HG02884 (cell line): ENCODE data around the gene KLHL36.

Experiments
- ATAC-seq: cut with Tn5 transposase; IDR thresholded peaks from one replicate; pipeline ENCODE4 v1.9.1; 2021; ENCODE audit warnings: mild to moderate bottlenecking, moderate library complexity; ENCODE audit not compliant: unreplicated experiment

Gene KLHL36

DNA sequence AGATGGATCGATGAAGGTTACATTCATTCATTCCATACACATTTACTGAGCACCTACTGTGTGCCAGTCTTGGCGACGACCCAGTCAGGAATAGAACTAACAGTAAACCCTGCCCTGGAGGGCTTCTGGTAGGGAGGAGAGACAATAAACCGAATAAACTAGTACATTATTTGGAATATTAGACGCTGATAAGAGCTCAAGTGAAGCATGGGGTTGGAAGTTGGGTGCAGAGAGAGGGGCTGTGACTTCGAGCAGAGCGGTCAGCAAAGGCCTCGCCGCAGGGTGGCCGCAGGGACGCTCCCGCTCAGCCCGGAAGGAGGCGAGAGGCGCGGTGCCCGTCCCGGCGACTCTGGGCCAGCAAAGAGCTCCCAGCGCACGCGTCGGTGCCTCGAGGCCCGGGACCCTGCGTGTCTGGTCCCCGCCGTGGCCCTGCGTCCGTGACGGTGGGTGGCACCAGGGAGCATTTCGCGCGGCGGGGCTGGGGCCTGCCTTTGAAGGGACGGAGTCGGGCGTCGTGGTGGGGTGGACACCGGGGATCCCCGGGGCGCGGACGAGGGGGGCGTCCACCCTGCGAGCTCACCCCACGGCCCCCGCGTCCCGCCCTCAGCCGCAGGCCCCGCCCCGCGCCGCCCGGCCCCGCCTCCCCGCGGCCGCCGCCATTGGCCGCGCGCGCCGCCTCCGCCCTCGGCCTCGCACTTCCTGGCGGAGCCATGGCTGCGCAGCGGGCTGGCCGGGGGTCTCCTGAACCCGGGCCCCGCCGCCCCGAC lies at the start of gene KLHL36:
Gene KLHL36 (plus strand): TSS at position 684 of the 767 bp plus-strand sequence. CDS start 2,357 bp downstream, outside the sequence.
- ATAC-seq = peak; percentile 73

DNA sequence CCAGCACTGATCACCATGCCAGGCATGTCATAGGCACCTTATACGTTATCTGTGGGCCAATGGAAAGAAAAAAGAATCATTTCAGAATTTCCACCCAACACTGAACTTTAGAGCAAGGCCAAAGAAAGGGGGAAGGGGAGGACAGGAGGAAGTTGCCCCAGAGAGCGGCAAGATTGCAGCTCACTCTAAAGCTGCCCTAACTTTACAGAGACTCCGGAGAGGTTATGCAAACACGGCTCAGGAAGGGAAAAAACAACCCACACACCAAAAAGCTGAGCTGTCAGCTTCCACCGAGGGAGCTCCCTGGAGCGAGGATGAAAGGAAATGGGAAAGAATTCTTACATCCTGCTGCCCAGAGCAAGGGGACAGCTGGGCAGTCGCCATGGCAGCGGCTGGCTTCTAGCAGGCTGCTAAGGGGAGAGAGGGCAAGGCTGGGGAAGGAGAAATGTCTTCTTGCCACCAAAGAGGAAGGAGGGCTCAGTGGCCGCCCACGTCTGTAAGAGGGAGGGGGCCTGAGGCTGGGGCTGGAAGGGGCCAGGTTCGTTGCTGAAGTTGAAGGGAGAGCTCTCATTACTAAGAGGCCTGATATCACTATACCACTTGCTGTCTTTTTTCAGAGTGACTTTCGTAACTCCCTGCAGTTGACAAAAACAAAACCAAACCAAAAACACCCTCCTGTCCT lies 48.6 kb upstream of the KLHL36 start:
- no peak for ATAC-seq

DNA sequence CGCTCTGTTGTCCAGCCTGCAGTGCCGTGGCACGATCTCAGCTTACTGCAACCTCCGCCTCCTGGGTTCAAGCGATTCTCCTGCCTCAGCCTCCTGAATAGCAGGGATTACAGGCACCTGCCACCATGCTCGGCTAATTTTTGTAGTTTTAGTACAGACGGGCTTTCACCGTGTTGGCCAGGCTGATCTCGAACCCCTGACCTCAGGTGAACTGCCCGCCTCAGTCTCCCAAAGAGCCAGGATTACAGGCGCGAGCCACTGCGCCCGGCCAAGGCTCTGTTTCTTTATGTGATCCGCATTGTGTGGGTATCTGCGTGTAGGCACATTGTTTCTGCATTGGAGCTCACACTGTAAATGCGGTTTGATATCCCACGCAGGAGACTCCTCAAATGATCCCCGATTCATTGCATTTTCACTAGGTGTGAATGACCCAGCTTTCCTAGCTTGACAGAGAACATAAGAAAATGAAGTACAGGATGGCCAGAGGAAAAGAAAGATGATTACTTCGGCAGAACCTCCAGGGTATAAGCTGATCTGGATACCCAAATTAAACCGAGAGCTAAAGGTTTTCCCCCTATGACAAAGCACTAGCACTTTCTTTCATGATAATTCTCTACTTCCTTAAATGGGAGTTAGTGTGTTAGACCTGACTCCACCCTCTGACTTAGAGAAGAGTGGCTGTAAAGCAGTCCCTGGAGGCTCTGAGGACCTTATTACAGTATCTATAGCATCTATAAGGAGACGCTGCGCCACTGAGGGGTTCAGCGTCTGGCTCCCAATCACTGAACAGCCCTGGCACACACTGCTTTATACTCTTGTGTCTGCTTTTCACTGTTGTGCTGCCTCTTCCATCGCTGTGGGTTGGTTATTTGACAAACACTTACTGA lies 47.7 kb upstream of the KLHL36 start:
- ATAC-seq = peak; percentile 49

DNA sequence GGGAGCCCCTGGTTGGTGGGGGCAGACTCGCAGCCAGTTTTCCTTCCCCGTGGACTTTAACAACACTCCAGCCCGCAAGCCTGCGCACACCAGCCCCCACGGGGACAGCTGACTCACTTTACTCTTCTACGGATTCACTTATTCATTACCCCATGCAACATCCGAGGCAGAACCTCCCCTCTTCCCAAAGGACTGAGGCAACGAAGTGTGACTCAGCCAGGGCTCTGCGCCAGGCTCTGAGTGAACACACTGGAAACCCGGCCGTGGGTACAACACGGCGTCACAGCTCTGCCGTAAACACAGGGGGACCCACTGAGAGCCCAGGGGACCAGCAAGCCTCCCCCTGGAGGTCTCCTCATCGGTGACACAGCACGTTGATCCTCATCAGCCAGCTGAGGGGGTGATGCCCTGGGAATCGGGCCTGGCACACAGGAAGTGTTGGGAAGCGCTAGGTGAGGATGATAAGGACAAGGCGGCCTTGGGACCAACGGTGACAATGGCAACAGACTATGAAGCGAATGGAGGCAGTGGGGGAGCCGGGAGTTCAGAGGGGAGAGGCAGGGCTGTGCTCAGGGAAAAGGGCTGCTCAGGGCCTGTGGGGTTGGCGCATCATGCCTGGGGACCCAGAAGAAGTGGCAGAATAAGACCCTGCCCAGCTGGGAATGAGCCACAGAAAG lies 45.0 kb upstream of the KLHL36 start:
- no peak for ATAC-seq

DNA sequence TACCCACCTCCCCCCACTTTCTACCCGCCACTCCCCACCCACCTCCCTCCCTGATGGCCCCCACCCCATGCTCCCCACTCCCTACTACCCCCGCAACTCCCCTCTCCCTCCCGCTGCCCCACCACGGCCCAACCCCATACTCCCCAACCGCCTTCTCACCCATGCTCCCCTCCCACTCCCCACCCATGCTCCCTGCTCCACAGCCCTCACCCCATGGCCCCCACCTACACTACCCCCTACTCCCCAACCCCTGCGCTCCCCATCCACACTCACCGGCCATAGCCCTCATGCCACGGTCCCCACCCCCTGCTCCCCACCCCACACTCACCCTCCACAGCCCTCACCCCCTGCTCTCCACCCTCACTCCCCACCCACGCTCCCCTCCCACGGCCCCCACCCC lies 44.4 kb upstream of the KLHL36 start:
- no peak for ATAC-seq

DNA sequence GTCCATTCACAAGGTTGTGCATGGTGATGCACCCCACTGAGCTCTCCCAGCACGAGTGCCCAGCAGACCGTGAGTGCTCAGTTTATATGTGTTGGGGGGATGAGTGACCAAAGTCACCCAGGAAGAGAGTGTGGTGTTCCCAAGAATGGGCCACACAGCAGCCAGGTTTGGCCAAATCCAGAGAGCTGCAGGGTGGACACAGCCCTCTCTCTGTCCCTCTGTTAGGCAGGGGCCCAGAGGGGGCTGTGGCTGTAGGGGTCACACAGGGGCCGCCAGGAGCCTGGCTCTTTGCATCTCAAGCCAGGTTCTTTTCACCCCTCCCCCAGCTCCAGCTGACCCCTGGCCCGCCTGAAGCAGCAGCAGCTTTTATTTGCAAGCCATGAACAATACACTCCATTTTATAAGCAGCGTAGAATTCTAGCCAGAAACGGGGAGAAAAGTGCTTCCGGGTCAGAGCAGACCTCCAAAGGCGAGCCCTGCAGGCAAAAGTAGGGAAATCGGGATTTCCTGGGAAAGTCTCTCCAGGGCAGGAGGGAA lies 43.8 kb upstream of the KLHL36 start:
- ATAC-seq = no peak

DNA sequence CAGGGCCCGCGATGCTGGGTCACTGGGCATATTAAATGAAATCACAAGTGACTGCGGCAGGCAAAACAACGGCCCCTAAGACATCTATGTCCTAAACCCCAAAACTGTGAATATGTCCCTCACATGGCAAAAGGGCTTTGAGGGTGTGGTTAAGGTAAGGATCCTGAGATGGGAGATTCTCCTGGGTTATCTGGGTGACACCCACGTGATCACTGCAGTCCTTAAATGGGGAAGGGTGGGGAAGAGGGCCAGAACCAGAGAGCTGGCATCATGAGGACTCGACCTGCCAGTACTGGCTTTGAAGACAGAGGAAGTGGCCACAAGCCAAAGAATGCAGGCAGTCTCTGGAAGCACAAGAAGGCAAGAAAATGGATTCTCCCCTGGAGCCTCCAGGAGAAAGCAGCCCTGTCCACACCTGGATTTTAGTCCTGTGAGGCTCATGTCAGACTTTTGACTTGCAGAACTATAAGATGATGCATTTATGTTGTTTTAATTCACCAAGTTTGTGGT lies 42.9 kb upstream of the KLHL36 start:
- no peak for ATAC-seq

DNA sequence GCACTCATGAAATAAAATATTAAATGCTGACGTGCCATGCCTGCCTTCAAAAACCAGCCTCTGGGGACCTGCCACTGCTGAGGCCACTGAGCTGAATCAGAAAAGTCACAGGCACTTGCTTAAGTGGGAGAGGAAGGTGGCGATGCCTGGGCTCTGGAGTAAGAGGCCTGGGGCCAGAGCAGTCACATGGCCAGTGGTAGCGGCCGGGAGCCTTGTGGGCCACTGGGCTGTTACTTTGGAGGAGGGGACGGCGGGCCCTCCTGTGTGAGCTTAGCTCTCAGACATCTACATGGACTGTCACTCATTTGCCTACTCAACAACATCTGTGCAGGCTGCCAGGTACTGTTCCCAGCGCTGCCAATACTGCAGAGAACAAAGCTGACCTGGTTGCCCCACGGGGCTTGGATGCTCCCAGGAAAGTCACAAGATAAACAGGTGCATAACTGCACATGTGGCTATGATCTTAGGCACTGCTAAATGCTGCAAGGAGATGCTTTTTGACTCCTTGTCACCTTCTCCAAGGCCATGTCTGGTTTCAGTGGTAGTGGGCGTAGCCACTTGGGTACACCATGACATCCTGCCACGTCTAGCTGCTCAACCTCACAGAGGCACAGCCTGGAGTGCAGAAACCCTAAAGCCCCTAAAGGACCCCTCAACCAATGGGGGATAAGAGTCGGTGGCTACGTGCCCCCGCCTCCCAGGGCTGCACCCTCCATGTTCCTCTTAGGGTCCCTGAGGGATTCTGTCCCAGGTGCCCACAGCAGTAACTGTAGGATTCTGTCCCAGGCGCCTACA lies 42.0 kb upstream of the KLHL36 start:
- no peak for ATAC-seq

DNA sequence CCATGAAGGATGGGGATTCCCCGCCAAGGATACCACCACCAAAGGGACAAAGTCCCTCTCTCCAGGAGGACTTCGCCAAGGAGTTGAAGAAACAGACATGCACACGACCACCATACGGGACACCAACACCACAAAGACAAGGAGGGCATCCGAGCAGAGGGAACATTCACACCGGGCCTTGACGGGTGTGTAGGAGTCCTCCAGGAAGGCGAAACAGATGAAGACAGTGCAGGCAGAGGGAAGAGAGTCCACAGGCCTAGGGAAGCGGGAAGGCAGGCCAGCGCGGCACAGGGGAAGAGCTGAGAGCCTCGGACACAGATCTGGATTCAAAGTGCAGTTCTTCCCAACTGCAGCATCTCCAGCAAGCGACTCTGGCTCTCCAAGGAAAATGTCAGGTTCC lies 41.2 kb upstream of the KLHL36 start:
- no peak for ATAC-seq

DNA sequence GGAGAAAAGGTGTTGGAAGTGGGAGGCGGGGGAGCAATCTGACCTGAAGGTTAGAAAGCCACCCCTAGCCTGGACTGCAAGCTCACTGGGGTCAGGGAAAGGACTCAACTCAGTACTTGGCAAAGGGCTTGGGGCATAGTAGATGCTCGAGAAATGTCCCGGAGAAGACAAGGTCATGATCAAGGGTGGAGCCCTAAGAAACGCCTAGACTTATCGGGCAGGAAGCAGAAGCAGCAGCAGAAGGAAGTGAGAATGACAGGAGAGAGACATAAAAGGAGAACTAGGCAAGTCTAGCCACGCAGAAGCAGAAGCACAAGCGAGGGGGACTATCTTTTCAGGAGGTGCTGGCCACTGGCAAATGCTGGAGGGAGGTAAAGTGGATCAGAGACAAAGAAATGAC lies 40.6 kb upstream of the KLHL36 start:
- ATAC-seq = peak; percentile 67

DNA sequence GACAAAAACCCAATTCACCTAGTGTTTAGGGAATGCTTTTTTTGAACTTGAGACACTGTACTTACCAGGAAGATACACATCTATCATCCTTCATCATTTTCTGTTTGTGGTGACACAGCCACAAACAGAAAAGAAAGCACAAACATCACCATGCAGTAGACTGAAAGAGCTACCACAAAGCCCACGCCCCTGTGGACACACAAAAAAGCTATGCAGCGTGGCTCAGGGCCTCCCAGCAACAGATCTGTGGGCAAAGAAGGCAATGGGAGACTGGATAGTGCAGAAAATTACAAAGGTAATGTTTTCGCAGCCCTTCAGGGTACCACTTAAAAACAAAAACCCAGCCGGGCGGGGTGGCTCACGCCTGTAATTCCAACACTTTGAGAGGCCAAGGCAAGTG lies 40.0 kb upstream of the KLHL36 start:
- no peak for ATAC-seq

DNA sequence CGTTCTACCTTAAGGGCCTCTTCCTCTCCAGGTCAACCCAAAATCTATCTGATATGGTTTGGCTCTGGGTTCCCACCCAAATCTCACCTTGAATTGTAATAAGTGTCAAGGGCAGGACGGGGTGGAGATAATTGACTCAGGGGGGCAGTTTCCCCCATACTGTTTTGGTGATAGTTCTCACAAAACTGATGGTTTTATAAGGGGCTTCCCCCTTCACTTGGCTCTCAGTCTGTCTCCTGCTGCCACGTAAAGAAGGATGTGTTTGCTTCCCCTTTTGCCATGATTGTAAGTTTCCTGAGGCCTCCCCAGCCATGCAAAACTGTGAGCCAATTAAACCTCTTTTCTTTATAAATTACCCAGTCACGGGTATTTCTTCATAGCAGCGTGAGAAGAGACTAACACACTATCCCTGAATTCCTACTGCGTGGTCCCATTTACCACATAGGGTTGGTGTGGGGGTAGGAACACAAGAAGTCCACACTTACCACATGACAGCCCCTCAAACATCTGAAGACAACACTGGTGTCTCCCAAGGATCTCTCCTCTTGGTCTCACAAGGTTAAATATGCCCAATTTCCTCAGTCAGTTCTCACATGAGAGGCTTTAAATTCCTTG lies 38.6 kb upstream of the KLHL36 start:
- ATAC-seq = no peak

DNA sequence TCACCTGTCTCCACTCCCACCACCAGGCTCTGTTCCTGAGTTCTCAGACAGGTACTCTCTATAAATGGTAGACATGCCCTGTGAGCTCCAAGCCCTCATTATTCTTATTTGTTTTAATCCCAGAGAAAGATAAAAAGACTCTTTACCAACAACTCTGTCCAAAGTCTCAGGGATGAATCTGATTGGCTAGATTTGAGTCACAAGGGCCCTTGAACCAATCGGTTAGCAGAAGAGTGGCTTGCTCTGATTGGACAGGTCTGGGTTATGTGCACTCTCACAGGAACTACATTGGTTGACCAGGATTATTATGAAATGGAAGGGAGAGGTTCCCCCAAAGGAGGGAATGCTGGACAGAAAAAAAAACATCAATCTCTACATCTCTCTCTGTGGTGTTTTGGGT lies 37.9 kb upstream of the KLHL36 start:
- no peak for ATAC-seq

DNA sequence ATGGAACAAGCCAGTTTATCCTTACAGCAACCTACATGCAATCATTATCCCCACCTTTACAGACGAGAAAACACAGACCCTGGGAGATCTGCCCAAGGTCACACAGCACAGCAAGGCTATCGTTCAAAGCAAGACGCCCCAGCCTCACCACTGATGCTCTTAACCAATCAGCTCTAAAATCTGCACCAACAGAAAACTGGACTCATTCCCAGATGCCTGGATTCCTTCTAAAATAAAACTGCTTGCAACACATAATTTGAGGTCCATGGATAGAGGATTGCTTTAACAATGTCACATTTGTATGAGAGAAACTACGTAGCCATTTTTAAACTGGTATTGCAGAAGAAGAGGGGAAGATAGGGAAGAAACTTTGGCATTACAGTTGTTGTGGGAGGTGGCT lies 37.3 kb upstream of the KLHL36 start:
- ATAC-seq = no peak

DNA sequence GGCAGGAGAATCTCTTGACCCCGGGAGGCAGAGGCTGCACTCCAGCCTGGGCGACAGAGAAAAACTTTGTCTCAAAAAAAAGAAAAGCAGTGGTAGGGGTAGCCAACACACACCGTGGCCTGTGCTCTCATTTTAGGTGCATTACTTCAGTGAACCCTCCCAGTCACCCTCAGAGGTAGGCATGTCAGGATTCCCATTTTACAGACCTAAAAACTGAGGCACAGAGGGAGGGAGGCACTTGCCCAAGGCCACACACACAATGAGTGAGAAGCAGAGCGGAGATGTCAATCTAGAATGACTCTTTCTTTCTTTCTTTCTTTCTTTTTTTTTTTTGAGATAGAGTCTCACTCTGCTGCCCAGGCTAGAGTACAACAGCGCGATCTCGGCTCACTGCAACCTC lies 35.6 kb upstream of the KLHL36 start:
- ATAC-seq = no peak

DNA sequence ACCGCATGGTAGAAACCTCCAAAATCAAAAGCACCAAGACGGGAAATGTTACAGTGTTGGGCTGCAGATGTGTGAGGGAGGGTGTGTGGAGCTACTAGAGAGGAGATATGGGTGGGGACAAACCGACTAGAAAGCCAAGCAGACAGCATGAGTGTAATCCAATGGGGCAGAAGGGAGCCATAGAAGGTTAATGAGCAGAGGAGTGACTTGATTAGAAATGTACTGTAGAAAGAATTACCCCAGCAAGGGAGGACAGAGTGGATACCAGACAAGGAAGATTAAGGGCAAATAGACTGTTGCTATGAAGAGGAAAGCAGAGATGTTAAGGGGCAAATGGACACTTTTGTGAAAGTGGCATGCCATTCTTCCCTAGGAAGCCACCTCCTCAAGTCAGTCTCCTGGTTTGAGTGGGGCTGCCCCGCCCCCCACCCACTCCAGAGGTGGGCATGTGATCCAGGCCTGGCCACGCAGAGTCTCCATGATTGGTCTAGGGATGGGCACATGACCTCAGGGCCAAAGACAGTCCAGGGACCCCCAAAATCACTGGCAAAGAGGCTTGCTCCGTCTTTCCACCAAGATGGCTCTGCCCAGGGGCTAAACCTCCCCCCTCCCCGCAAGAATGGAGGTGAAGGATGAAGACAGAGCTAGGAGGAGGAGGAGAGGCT lies 34.8 kb upstream of the KLHL36 start:
- ATAC-seq = no peak

DNA sequence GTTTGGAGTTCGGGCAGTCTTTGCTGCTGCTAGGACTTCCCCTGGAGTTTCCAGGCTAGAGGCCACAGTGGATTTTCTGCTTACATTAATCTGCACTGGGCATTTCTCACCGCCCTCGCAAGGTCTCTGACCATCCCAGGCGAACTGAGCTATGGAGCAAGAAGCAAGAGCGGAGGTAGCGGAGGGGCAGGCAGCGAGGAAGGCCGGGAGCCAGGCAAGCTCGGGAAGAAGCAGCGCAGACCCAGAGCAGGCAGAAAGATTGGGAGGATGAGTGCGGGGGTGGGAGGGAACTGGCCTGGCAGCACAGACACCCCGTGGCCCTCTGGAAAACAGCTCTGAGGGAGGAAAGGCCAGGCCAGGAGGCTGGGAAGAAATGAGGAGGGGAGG lies 34.2 kb upstream of the KLHL36 start:
- no peak for ATAC-seq

DNA sequence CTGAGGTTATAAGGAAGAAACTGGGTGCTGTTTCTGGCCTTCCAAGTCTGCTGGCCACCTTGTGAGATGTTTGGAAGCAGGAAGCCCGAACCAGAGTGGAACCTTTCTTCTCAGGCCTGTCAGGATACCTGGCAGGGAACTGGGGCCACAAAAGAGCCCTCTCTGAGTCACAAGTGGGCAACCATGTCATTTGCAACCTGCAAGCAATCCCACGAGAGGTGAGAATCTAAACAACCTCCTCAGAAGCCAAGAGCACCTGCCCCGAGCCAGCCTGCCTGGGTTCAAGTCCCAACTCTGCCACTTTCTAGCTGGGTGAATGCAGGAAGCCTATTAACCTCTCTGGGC lies 33.7 kb upstream of the KLHL36 start:
- ATAC-seq = no peak
